MCF 10A (cell line): Measurements from ENCODE around the gene ARHGAP4. TPM values are rescaled to one million over a fixed set of nuclear protein-coding genes. Genes with fewer than 3 reads are reported as not detected.

Experiments used
- BruUV-seq: library from RNA; stranded (reverse); fragments of 400-500 nt; replicated peaks from 2 replicates; lab custom pipeline; 2021; lab: Mats Ljungman, UMichigan
- CTCF ChIA-PET: fragments of 300-600 bp; sonication (Branson Sonifier 250); formaldehyde crosslinking; extraction: SDS; loops from one replicate; lab custom pipeline; 2021; ENCODE audit warnings: antibody characterized with exemption, inconsistent platforms; lab: Yijun Ruan, JAX
- POLR2A ChIA-PET: fragments of 300-600, 350-650 bp; sonication (Branson Sonifier 250); formaldehyde crosslinking; extraction: SDS; loops from one replicate; lab custom pipeline; 2020; ENCODE audit warnings: antibody characterized with exemption, inconsistent platforms; lab: Yijun Ruan, JAX
- DNase-seq: peaks from one replicate; pipeline ENCODE4 v3.0.0-alpha.2; 2018; ENCODE audit not compliant: unreplicated experiment
- H3K27ac Mint-ChIP-seq: one replicate; pipeline ENCODE4 v1.8.0; 2022; ENCODE audit warnings: mild to moderate bottlenecking, low read depth, mixed read lengths; ENCODE audit not compliant: unreplicated experiment
- H3K27me3 Mint-ChIP-seq: one replicate; pipeline ENCODE4 v1.8.0; 2022; ENCODE audit warnings: mixed read lengths; ENCODE audit not compliant: insufficient read depth, unreplicated experiment
- H3K36me3 Mint-ChIP-seq: one replicate; pipeline ENCODE4 v1.8.0; 2022; ENCODE audit warnings: mild to moderate bottlenecking, moderate library complexity, mixed read lengths; ENCODE audit not compliant: insufficient read depth, unreplicated experiment
- H3K4me1 Mint-ChIP-seq: one replicate; pipeline ENCODE4 v1.8.0; 2022; ENCODE audit warnings: mixed read lengths; ENCODE audit not compliant: insufficient read depth, unreplicated experiment
- H3K4me3 Mint-ChIP-seq: one replicate; pipeline ENCODE4 v1.8.0; 2022; ENCODE audit warnings: mild to moderate bottlenecking, moderate library complexity, mixed read lengths; ENCODE audit not compliant: unreplicated experiment
- H3K9me3 Mint-ChIP-seq: one replicate; pipeline ENCODE4 v1.8.0; 2022; ENCODE audit warnings: mixed read lengths; ENCODE audit not compliant: unreplicated experiment
- intact Hi-C: fragments of 100-400 bp; cut with micrococcal nuclease; formaldehyde crosslinking; loops from 2 replicates; pipeline ENCODE4 v1.14.1; 2022
- total RNA-seq: library from RNA; stranded (reverse); gene quantifications from 2 replicates; pipeline ENCODE4 v1.2.3, GENCODE V29; 2022
- TF ChIP-seq, protein P1 (sequence below): fragments of 200-600 bp; IDR thresholded peaks from one replicate; pipeline ENCODE4 v1.8.0; 2022; ENCODE audit warnings: antibody characterized with exemption, mild to moderate bottlenecking; ENCODE audit not compliant: unreplicated experiment

ARHGAP4 gene
- total RNA-seq, 1 experiment from 2014 or later = 2.3 TPM

GRCh38 chrX:153884136-153884535 is 41.9 kb downstream of the ARHGAP4 start:
- POLR2A ChIA-PET = interaction anchor here (1.1 kb wide), 1 partner anchor 121 kb away, joined by 4 read pairs; no protein-coding TSS in a partner anchor
- intact Hi-C loops = no loop called here
- Mint-ChIP-seq H3K4me3 (no peak overlapping the region), H3K4me1 (no peaks in the 10 kb centered on the region), H3K27me3 (peaks cover 33% of the 10 kb centered on the region), H3K9me3 (no peaks in the 10 kb centered on the region), H3K27ac (no peak overlapping the region), H3K36me3 (no peaks in the 10 kb centered on the region)
- BruUV-seq = no TSS peak
- DNase-seq = no peak
- CTCF ChIA-PET = interaction anchor here (0.5 to 1.4 kb wide), 2 partner anchors 69 to 121 kb away, joined by 3 to 9 read pairs; no protein-coding TSS in a partner anchor
- TF ChIP-seq, protein P1, sequence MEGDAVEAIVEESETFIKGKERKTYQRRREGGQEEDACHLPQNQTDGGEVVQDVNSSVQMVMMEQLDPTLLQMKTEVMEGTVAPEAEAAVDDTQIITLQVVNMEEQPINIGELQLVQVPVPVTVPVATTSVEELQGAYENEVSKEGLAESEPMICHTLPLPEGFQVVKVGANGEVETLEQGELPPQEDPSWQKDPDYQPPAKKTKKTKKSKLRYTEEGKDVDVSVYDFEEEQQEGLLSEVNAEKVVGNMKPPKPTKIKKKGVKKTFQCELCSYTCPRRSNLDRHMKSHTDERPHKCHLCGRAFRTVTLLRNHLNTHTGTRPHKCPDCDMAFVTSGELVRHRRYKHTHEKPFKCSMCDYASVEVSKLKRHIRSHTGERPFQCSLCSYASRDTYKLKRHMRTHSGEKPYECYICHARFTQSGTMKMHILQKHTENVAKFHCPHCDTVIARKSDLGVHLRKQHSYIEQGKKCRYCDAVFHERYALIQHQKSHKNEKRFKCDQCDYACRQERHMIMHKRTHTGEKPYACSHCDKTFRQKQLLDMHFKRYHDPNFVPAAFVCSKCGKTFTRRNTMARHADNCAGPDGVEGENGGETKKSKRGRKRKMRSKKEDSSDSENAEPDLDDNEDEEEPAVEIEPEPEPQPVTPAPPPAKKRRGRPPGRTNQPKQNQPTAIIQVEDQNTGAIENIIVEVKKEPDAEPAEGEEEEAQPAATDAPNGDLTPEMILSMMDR = no peak

DNA sequence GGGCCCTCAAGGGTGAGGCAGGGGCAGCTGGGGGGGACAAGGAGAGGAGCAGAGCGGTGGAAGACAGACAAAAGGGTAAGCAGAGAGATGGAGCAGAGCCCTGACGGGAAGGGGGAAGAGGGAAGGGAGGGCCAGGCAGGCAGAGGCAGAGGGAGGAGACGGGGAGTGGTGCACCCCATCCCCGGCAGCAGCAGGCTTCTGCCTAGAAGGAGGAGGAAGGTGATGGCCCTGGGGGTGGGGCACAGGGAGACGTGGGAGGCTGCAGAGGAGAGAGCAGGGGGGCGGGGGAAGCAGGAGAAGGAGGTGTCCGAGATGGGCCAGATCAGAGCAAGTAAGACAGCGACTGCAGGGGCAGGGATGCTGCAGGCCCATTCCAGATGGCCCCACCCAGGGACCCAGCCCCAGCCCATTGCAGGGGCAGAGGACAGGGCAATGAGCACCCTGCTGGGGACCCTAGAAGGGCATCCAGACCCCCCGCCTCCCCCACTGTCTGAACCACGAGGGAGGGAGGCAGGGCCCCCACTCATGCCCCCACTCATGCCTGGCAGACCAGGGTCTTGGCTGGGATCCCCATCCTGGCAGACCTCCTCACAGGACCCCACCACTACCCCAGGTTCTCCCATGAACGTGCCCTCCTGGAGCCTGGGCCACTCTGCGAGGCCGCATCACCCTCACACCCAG is 42.8 kb downstream of the ARHGAP4 start:
- intact Hi-C loops = no loop called here
- H3K9me3 Mint-ChIP-seq = no peaks in the 10 kb centered on the region
- H3K27ac Mint-ChIP-seq = no peak overlapping the region
- ChIA-PET CTCF (interaction anchor here (1.4 kb wide), 1 partner anchor 121 kb away, joined by 9 read pairs; no protein-coding TSS in a partner anchor), POLR2A (no interaction called here)
- no TSS peak for BruUV-seq
- TF ChIP-seq, protein P1 = no peak
- peaks cover 39% of the 10 kb centered on the region for H3K27me3 Mint-ChIP-seq
- no peak overlapping the region for H3K4me3 Mint-ChIP-seq
- no peaks in the 10 kb centered on the region for H3K4me1 Mint-ChIP-seq
- no peak for DNase-seq
- H3K36me3 Mint-ChIP-seq = no peaks in the 10 kb centered on the region

GRCh38 chrX:153882557-153882956 is 43.5 kb downstream of the ARHGAP4 start:
- H3K4me3 Mint-ChIP-seq = no peak overlapping the region
- intact Hi-C loops = no loop called here
- POLR2A ChIA-PET = no interaction called here

DNA sequence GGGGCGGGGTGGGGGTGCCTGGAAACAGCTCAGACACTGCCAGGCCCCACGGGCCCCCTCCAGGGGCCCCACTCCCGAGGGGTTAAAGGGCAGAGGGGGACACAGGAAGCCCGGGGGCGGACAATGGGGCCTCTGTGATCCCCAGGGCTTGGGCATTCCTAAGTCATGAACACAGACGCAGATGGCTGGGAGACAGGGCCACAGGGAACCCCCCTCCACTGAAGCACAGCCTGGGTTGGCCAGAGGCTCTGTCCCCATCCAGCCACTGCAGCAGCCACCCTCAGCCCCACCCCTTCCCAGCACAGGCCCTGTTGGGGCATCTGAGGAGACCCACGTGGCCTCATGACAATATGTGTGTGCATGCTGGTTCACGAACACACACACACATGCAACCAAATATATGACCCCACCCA is 44.0 kb downstream of the ARHGAP4 start:
- no peak for DNase-seq
- TF ChIP-seq, protein P1 = no peak
- Mint-ChIP-seq H3K27me3 (peaks cover 34% of the 10 kb centered on the region), H3K9me3 (no peaks in the 10 kb centered on the region), H3K4me1 (no peaks in the 10 kb centered on the region), H3K27ac (no peak overlapping the region), H3K36me3 (no peaks in the 10 kb centered on the region), H3K4me3 (no peak overlapping the region)
- intact Hi-C loops = no loop called here
- no TSS peak for BruUV-seq
- ChIA-PET CTCF (no interaction called here), POLR2A (no interaction called here)

More at GRCh38 chrX:153882557-153882956, 43.5 kb downstream of the ARHGAP4 start:
- no TSS peak for BruUV-seq
- Mint-ChIP-seq H3K27me3 (peaks cover 38% of the 10 kb centered on the region), H3K36me3 (no peaks in the 10 kb centered on the region), H3K27ac (no peak overlapping the region), H3K9me3 (no peaks in the 10 kb centered on the region), H3K4me1 (no peaks in the 10 kb centered on the region)
- DNase-seq = no peak
- TF ChIP-seq, protein P1 = no peak
- CTCF ChIA-PET = no interaction called here
